IgD-negative memory B cell (primary cell): Measurements from ENCODE around the gene ILKAP. TPM values are rescaled to one million over a fixed set of nuclear protein-coding genes. Genes with fewer than 3 reads are reported as not detected.

Source experiments
- H3K27ac Mint-ChIP-seq, 3 donors: one replicate each; pipeline ENCODE4 v1.8.0; 2020 to 2022; ENCODE audit warnings: mild to moderate bottlenecking in 3 of 3, mixed read lengths in 3 of 3, moderate library complexity in 1 of 3
- H3K27me3 Mint-ChIP-seq: one replicate; pipeline ENCODE4 v1.8.0; 2021; ENCODE audit warnings: mixed read lengths
- H3K36me3 Mint-ChIP-seq: one replicate; pipeline ENCODE4 v1.8.0; 2020; ENCODE audit warnings: mild to moderate bottlenecking, mixed read lengths
- H3K4me1 Mint-ChIP-seq, 3 donors: one replicate each; pipeline ENCODE4 v1.8.0; 2020 to 2022; ENCODE audit warnings: mixed read lengths in 3 of 3, mild to moderate bottlenecking in 1 of 3
- H3K4me3 Mint-ChIP-seq, 4 donors: one replicate each; pipeline ENCODE4 v1.8.0; 2020 to 2022; ENCODE audit warnings: mild to moderate bottlenecking in 4 of 4, mixed read lengths in 4 of 4, moderate library complexity in 3 of 4
- H3K9me3 Mint-ChIP-seq, 3 donors: one replicate each; pipeline ENCODE4 v1.8.0; 2020 to 2021; ENCODE audit warnings: mixed read lengths in 3 of 3, mild to moderate bottlenecking in 1 of 3
- polyA plus RNA-seq: library from polyadenylated mRNA; unstranded; fragments of 300-500 nt; fragmentation: Illumina TruSeq; gene quantifications from one replicate; pipeline ENCODE4 v1.2.3, GENCODE V29; 2021

ILKAP gene
- polyA plus RNA-seq, 1 donor from 2014 or later = 50.2 TPM

- peak overlapping the region in 1 of 4 donors; percentile 33 for H3K4me3 Mint-ChIP-seq
- H3K27me3 Mint-ChIP-seq = peaks cover 1% of the 10 kb centered on the region
- H3K27ac Mint-ChIP-seq = no peak overlapping the region
Observed at GRCh38 chr2:238226698-238227586, 23.4 kb upstream of the ILKAP start.

GRCh38 chr2:238225911-238226697 lies 22.6 kb upstream of the ILKAP start:
- no peaks in the 10 kb centered on the region for H3K9me3 Mint-ChIP-seq
- H3K27me3 Mint-ChIP-seq = no peaks in the 10 kb centered on the region
- H3K36me3 Mint-ChIP-seq = peaks cover 7% of the 10 kb centered on the region
- H3K27ac Mint-ChIP-seq = no peak overlapping the region
- H3K4me3 Mint-ChIP-seq = no peak overlapping the region
- H3K4me1 Mint-ChIP-seq = peaks cover 4 to 6% (median 5%) of the 10 kb centered on the region in 3 donors

More at GRCh38 chr2:238226698-238227586, 23.4 kb upstream of the ILKAP start:
- Mint-ChIP-seq H3K9me3 (no peaks in the 10 kb centered on the region), H3K4me1 (peaks cover 4 to 9% (median 5%) of the 10 kb centered on the region in 3 donors), H3K36me3 (peaks cover 7% of the 10 kb centered on the region)

GRCh38 chr2:238225121-238225520 lies 21.6 kb upstream of the ILKAP start:
- Mint-ChIP-seq H3K9me3 (no peaks in the 10 kb centered on the region), H3K36me3 (peaks cover 7% of the 10 kb centered on the region), H3K4me1 (peaks cover 0 to 2% (median under 1%) of the 10 kb centered on the region in 3 donors), H3K4me3 (no peak overlapping the region), H3K27ac (no peak overlapping the region), H3K27me3 (no peaks in the 10 kb centered on the region)

GRCh38 chr2:238224356-238225035 lies 21.0 kb upstream of the ILKAP start:
- Mint-ChIP-seq H3K27me3 (no peaks in the 10 kb centered on the region), H3K27ac (peak overlapping the region in 1 of 3 donors; percentile 35), H3K36me3 (peaks cover 7% of the 10 kb centered on the region), H3K4me1 (peaks cover 0 to 2% (median 0%) of the 10 kb centered on the region in 3 donors), H3K4me3 (no peak overlapping the region), H3K9me3 (no peaks in the 10 kb centered on the region)

DNA sequence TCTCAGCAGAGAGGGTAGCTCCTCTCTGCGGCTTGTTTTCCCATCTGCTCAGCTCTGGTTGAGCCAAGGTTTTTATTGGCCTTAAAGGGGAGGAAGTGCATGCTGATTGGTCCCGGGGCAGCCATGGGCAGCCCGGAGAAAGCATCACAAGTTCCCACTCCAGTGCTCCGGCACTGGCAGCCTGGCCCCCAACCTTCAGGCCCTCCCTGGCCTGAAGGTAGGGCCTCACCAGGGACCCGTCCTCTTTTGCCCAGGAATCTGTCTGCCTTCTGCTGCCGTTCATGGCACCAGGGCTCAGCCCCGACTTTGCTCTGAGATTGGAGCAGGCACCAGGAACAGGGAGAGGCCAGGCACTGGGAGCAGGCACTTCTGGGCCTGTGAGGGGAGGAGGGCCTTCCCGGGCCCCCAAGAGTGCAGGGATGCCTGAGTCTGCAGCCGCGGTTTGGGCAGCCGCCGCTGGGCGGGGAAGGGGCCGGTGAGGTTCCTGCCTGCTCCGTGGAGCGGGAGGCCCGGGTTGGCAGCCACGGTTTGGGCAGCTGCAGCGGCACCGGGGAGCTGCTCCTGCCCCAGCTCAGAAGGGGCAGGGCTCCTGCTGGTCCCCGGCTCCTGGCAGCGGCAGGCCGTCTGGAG lies 17.5 kb upstream of the ILKAP start:
- Mint-ChIP-seq H3K9me3 (no peaks in the 10 kb centered on the region), H3K4me1 (no peaks in the 10 kb centered on the region), H3K4me3 (no peak overlapping the region), H3K27me3 (peaks cover 3% of the 10 kb centered on the region), H3K36me3 (peaks cover 2% of the 10 kb centered on the region), H3K27ac (no peak overlapping the region)

GRCh38 chr2:238220274-238220891 lies 16.9 kb upstream of the ILKAP start:
- Mint-ChIP-seq H3K36me3 (peaks cover under 1% of the 10 kb centered on the region), H3K4me3 (no peak overlapping the region), H3K27ac (no peak overlapping the region), H3K27me3 (peaks cover 7% of the 10 kb centered on the region), H3K9me3 (no peaks in the 10 kb centered on the region), H3K4me1 (no peaks in the 10 kb centered on the region)

DNA sequence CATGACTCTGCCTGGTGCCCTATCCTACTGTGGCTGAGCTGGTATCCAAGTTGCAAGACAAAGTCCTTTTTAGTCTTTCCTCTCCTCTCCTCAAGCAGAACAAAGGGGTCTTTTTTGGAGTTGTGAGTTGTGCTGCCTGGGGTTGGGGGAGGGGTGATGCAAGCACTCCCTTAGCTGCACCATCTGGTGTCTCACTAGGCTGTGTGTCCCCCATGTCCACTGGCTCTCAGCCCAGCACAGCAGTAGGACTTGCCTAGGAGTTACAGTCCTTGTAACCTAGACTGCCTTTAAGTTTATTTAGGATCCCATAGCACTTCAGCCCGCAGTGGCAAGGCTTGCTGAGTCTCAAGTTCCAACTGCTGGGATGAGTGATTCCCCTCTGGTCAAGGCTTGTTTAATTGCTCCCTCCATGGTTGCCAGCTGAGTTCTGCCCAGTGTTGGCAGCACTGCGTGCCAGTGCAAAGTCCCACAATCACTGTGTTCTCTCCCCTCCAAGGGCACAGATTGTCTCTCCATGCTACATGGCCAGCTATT lies 13.2 kb upstream of the ILKAP start:
- Mint-ChIP-seq H3K27ac (no peak overlapping the region), H3K4me3 (no peak overlapping the region), H3K27me3 (peaks cover 16% of the 10 kb centered on the region), H3K9me3 (peaks cover 0 to 3% (median 0%) of the 10 kb centered on the region in 3 donors), H3K36me3 (no peaks in the 10 kb centered on the region), H3K4me1 (peaks cover 0 to 1% (median 0%) of the 10 kb centered on the region in 3 donors)

DNA sequence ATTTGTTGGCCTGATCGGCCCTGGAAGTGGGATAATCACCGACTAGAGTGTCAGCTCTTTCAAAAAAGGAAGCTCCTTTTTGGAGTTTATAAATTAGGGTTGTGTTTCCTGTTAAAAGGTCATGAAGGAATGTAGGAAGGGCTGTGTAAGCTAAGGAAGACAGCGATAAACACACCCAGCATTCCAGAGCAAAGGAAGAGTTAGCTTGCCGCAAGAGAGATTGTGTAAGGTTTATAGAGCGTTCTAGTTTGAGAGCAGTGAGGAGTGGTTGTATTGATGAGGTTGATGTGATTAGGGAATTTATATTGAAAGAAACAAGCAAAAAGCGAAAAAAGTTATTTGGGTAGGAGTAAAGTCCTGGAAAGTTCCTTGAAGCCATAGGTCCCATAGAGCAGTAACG lies 3.5 kb upstream of the ILKAP start:
- H3K9me3 Mint-ChIP-seq = no peaks in the 10 kb centered on the region
- H3K27me3 Mint-ChIP-seq = no peaks in the 10 kb centered on the region

GRCh38 chr2:238203973-238204683 lies 633 bp upstream of the ILKAP start:
- peak overlapping the region; percentile 45 to 83 (median 80) for H3K27ac Mint-ChIP-seq
- H3K9me3 Mint-ChIP-seq = no peaks in the 10 kb centered on the region
- H3K36me3 Mint-ChIP-seq = no peaks in the 10 kb centered on the region
- H3K4me1 Mint-ChIP-seq = peaks cover 26 to 35% (median 34%) of the 10 kb centered on the region in 3 donors
- peak overlapping the region; percentile 80 to 96 (median 85) for H3K4me3 Mint-ChIP-seq
- no peaks in the 10 kb centered on the region for H3K27me3 Mint-ChIP-seq

More for the DNA sequence above, 3.5 kb upstream of the ILKAP start:
- Mint-ChIP-seq H3K4me3 (no peak overlapping the region), H3K36me3 (no peaks in the 10 kb centered on the region), H3K27ac (no peak overlapping the region), H3K4me1 (peaks cover 12 to 16% (median 14%) of the 10 kb centered on the region in 3 donors)

DNA sequence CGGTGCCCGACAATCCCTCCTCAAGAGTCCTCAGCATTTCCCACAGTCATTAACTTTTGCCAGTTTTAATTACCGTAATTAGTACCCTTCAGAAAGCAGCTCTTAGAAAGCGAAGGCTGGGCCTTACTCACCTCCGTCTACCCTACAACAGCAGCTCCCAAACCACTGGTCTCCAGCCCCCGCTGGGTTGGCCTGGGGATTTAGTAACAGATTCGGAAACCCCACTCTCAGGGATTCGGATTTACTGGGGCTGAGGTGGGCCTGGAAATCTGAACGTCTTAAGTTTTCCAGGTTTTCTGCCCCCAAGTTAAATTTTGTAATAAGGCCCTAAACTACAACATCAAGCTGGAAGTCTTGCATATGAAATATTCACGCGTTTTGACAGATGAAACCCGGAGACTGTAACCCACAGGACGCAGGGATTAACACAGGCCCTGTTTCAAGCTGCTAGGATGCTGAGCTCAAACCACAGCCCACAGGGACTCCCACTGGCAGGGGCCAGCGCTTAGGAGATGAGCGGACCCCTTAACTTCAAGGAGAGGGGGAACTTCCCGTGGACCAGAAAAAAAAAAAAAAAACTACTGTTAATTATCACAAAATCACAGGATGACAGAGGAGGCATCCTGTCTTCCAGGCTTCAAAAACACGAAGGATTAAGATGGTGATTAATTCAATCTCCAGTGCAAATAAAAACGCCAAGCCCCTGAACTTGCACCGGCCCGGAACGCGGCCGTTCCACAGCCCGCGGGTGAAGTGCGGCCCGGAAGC lies 985 bp downstream of the ILKAP start:
- no peaks in the 10 kb centered on the region for H3K36me3 Mint-ChIP-seq
- peaks cover 34 to 43% (median 40%) of the 10 kb centered on the region in 3 donors for H3K4me1 Mint-ChIP-seq
- peak overlapping the region; percentile 86 to 91 (median 90) for H3K27ac Mint-ChIP-seq
- no peaks in the 10 kb centered on the region for H3K9me3 Mint-ChIP-seq
- no peaks in the 10 kb centered on the region for H3K27me3 Mint-ChIP-seq
- H3K4me3 Mint-ChIP-seq = peak overlapping the region; percentile 84 to 94 (median 92)

DNA sequence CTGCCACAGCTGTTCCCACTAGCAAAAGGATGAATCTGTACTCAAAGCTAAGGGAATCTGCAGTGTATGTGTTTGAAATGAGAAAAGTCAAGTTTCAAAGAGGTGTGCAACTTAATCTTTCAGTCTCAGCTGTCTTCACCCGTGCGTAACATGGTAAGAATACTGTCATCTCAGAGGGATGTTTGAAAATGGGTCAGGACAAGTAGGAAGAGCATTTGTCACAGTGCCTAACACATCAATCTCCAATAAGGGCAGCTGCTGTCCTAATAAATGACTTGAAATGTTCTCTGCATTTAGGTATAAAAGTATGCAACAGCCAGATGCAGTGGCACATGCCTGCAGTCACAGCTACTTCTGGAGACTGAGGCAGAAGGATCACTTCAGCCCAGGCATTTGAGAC lies 13.1 kb downstream of the ILKAP start:
- Mint-ChIP-seq H3K27ac (no peak overlapping the region), H3K36me3 (peaks cover 6% of the 10 kb centered on the region), H3K4me1 (peaks cover 0 to 2% (median under 1%) of the 10 kb centered on the region in 3 donors), H3K9me3 (no peaks in the 10 kb centered on the region), H3K27me3 (no peaks in the 10 kb centered on the region), H3K4me3 (no peak overlapping the region)

GRCh38 chr2:238187618-238188548 lies 15.6 kb downstream of the ILKAP start:
- H3K36me3 Mint-ChIP-seq = peaks cover 6% of the 10 kb centered on the region
- H3K9me3 Mint-ChIP-seq = no peaks in the 10 kb centered on the region
- no peaks in the 10 kb centered on the region for H3K27me3 Mint-ChIP-seq
- H3K27ac Mint-ChIP-seq = peak overlapping the region in 1 of 3 donors; percentile 53
- H3K4me3 Mint-ChIP-seq = no peak overlapping the region
- H3K4me1 Mint-ChIP-seq = peaks cover 0 to 2% (median 0%) of the 10 kb centered on the region in 3 donors
